H1 (cell line): ENCODE data around the gene VIPR2. TPM values are rescaled to one million over a fixed set of nuclear protein-coding genes. Genes with fewer than 3 reads are reported as not detected.

Source experiments
- CTCF ChIA-PET: fragments of 300-600 bp; sonication (Branson Sonifier 250); formaldehyde crosslinking; loops from one replicate; lab custom pipeline; 2021; ENCODE audit not compliant: partially characterized antibody; lab: Charles Lee
- POLR2A ChIA-PET: fragments of 300-600 bp; sonication (Branson Sonifier 250); formaldehyde crosslinking; loops from one replicate; lab custom pipeline; 2021; ENCODE audit warnings: inconsistent platforms; ENCODE audit not compliant: partially characterized antibody; lab: Charles Lee
- DNase-seq, 2 experiments: peaks; one replicate each; pipeline versions ENCODE4 v3.0.0 to v3.0.0-alpha.2; 2010 to 2022; ENCODE audit warnings: low spot score in 2 of 2, low read depth in 1 of 2, mixed read lengths in 1 of 2
- FAIRE-seq: peaks from 2 replicates; lab custom pipeline; 2011; peaks lifted over from hg19 to GRCh38; lab: Jason Lieb, UNC
- H2AFZ ChIP-seq: 2 replicates; pipeline ENCODE4 v1.8.1; 2012; ENCODE audit warnings: low read length, inconsistent platforms
- H2AK5ac ChIP-seq: 2 replicates; pipeline ENCODE4 v1.6.1; 2013; ENCODE audit warnings: low read depth, low read length
- H2BK120ac ChIP-seq: replicated peaks from 2 replicates; pipeline ENCODE3; 2013; ENCODE audit warnings: low read depth, low read length, inconsistent platforms
- H2BK12ac ChIP-seq: 2 replicates; pipeline ENCODE4 v1.6.1; 2013; ENCODE audit warnings: low read depth, low read length
- H2BK15ac ChIP-seq: 2 replicates; pipeline ENCODE4 v1.6.1; 2013; ENCODE audit warnings: low read length
- H2BK20ac ChIP-seq: 2 replicates; pipeline ENCODE4 v1.6.1; 2013; ENCODE audit warnings: low read length
- H2BK5ac ChIP-seq: 2 replicates; pipeline ENCODE4 v1.6.1; 2013; ENCODE audit warnings: low read depth, low read length
- H3K14ac ChIP-seq: 2 replicates; pipeline ENCODE4 v1.6.1; 2013; ENCODE audit warnings: inconsistent platforms; ENCODE audit not compliant: insufficient read length
- H3K18ac ChIP-seq: 2 replicates; pipeline ENCODE4 v1.6.1; 2013; ENCODE audit warnings: low read length; ENCODE audit errors: extremely low read depth
- H3K23ac ChIP-seq: 2 replicates; pipeline ENCODE4 v1.6.1; 2013; ENCODE audit warnings: inconsistent platforms; ENCODE audit not compliant: insufficient read length
- H3K23me2 ChIP-seq: 2 replicates; pipeline ENCODE4 v1.6.1; 2013; ENCODE audit warnings: low read depth, low read length
- H3K27ac ChIP-seq: 2 replicates; pipeline ENCODE4 v1.6.1; 2011; ENCODE audit warnings: low read depth, low read length, inconsistent platforms
- H3K27me3 ChIP-seq, 4 experiments: replicated peaks in 1 of 4; 1 replicate in 1 of 4; 2 replicates in 3 of 4; pipeline versions ENCODE4 v1.6.1 to v1.8.1; 2011 to 2013; ENCODE audit warnings: low read length in 3 of 4, mild to moderate bottlenecking in 3 of 4, inconsistent platforms in 2 of 4, mixed read lengths in 2 of 4, moderate library complexity in 1 of 4; ENCODE audit not compliant: control insufficient read depth in 3 of 4, insufficient read depth in 3 of 4; ENCODE audit errors: extremely low read depth in 1 of 4
- H3K36me3 ChIP-seq, 4 experiments: 2 replicates each; pipeline versions ENCODE4 v1.6.1 to v1.8.1; 2011 to 2013; ENCODE audit warnings: mild to moderate bottlenecking in 4 of 4, low read length in 3 of 4, moderate library complexity in 2 of 4, control low read depth in 1 of 4, inconsistent platforms in 1 of 4; ENCODE audit not compliant: insufficient read depth in 4 of 4, control insufficient read depth in 2 of 4
- H3K4ac ChIP-seq: replicated peaks from 2 replicates; pipeline ENCODE3; 2013; ENCODE audit warnings: low read length, low read depth, mixed read lengths, inconsistent platforms; ENCODE audit not compliant: insufficient read length
- H3K4me1 ChIP-seq, 4 experiments: replicated peaks in 1 of 4; 1 replicate in 1 of 4; 2 replicates in 3 of 4; pipeline versions ENCODE4 v1.6.1 to v1.8.1; 2011 to 2013; ENCODE audit warnings: low read length in 3 of 4, inconsistent platforms in 2 of 4, mixed read lengths in 1 of 4; ENCODE audit not compliant: insufficient read depth in 4 of 4, control insufficient read depth in 3 of 4
- H3K4me2 ChIP-seq, 2 experiments: 2 replicates each; pipeline versions ENCODE4 v1.6.1 to v1.8.1; 2011 to 2013; ENCODE audit warnings: low read depth in 2 of 2, low read length in 2 of 2, control low read depth in 1 of 2, inconsistent platforms in 1 of 2, mild to moderate bottlenecking in 1 of 2; ENCODE audit not compliant: insufficient read depth in 1 of 2
- H3K4me3 ChIP-seq, 4 experiments: fragments of 200-600, 300-600 bp in 1 of 4; sonication (generic), shearing (Covaris generic), sonication (Bioruptor Twin) in 1 of 4; 2 replicates each; pipeline versions ENCODE4 v1.5.1 to v1.8.1; 2011 to 2016; ENCODE audit warnings: low read length in 4 of 4, low read depth in 3 of 4, control low read depth in 2 of 4, inconsistent platforms in 2 of 4, mild to moderate bottlenecking in 2 of 4, mixed read lengths in 1 of 4, moderate library complexity in 1 of 4; ENCODE audit not compliant: insufficient read depth in 2 of 4; ENCODE audit errors: extremely low read depth in 1 of 4
- H3K56ac ChIP-seq: replicated peaks from 2 replicates; pipeline ENCODE3; 2013; ENCODE audit warnings: low read depth, mild to moderate bottlenecking, mixed read lengths, low read length, inconsistent platforms; ENCODE audit not compliant: insufficient read length
- H3K79me1 ChIP-seq: 2 replicates; pipeline ENCODE4 v1.6.1; 2013; ENCODE audit warnings: low read depth, low read length, control low read depth
- H3K79me2 ChIP-seq, 2 experiments: 2 replicates each; pipeline versions ENCODE4 v1.6.1 to v1.8.1; 2012 to 2013; ENCODE audit warnings: low read length in 2 of 2, mild to moderate bottlenecking in 2 of 2, inconsistent platforms in 1 of 2; ENCODE audit not compliant: insufficient read depth in 2 of 2, control insufficient read depth in 1 of 2
- H3K9ac ChIP-seq, 4 experiments: replicated peaks in 1 of 4; 1 replicate in 1 of 4; 2 replicates in 3 of 4; pipeline versions ENCODE4 v1.6.1 to v1.8.1; 2011 to 2013; ENCODE audit warnings: low read depth in 3 of 4, low read length in 3 of 4, control low read depth in 2 of 4, mild to moderate bottlenecking in 2 of 4, moderate library complexity in 2 of 4, inconsistent platforms in 1 of 4; ENCODE audit errors: extremely low read depth in 1 of 4
- H3K9me3 ChIP-seq, 2 experiments: 2 replicates each; pipeline versions ENCODE4 v1.6.1 to v1.8.1; 2012 to 2013; ENCODE audit warnings: mild to moderate bottlenecking in 2 of 2, moderate library complexity in 2 of 2, control low read depth in 1 of 2, inconsistent platforms in 1 of 2, low read depth in 1 of 2, low read length in 1 of 2, mixed read lengths in 1 of 2; ENCODE audit not compliant: insufficient read depth in 2 of 2
- H4K20me1 ChIP-seq, 2 experiments: replicated peaks in 1 of 2; 2 replicates each; pipeline versions ENCODE3 to v1.8.1; 2011 to 2013; ENCODE audit warnings: inconsistent platforms in 2 of 2, low read length in 2 of 2, mild to moderate bottlenecking in 1 of 2; ENCODE audit not compliant: insufficient read depth in 2 of 2, control insufficient read depth in 1 of 2
- H4K5ac ChIP-seq: 2 replicates; pipeline ENCODE4 v1.6.1; 2013; ENCODE audit warnings: low read length, low read depth, mixed read lengths, inconsistent platforms; ENCODE audit not compliant: insufficient read length
- H4K8ac ChIP-seq: 2 replicates; pipeline ENCODE4 v1.8.0; 2013; ENCODE audit warnings: mild to moderate bottlenecking, moderate library complexity, low read length, inconsistent platforms; ENCODE audit not compliant: insufficient read depth; ENCODE audit errors: extremely low read depth
- H4K91ac ChIP-seq: replicated peaks from 2 replicates; pipeline ENCODE3; 2013; ENCODE audit warnings: low read length, mixed read lengths, inconsistent platforms; ENCODE audit not compliant: insufficient read length
- CHD2 ChIP-seq: IDR thresholded peaks from 2 replicates; pipeline ENCODE4 v1.6.1; 2012; ENCODE audit warnings: low read length, improper control_type of control experiment
- EP300 ChIP-seq, 2 experiments: IDR thresholded peaks; 1 replicate in 1 of 2; 2 replicates in 1 of 2; pipeline ENCODE4 v1.6.1; 2011 to 2012; ENCODE audit warnings: low read depth in 2 of 2, low read length in 2 of 2, mild to moderate bottlenecking in 2 of 2, borderline replicate concordance in 1 of 2, inconsistent platforms in 1 of 2, moderate library complexity in 1 of 2
- HDAC2 ChIP-seq, 2 experiments: fragments of 300-600 bp in 1 of 2; sonication (generic) in 1 of 2; IDR thresholded peaks; 2 replicates each; pipeline ENCODE4 v1.6.1; 2011 to 2012; ENCODE audit warnings: low read depth in 2 of 2, low read length in 2 of 2, mild to moderate bottlenecking in 2 of 2, moderate library complexity in 2 of 2, borderline replicate concordance in 1 of 2, inconsistent platforms in 1 of 2
- SAP30 ChIP-seq: fragments of 300-600 bp; sonication (generic); IDR thresholded peaks from 2 replicates; pipeline ENCODE4 v1.7.1; 2012; ENCODE audit warnings: low read length, moderate library complexity, mild to moderate bottlenecking, inconsistent platforms; ENCODE audit not compliant: insufficient read depth, insufficient replicate concordance
- TAF7 ChIP-seq: optimal IDR thresholded peaks from 2 replicates; pipeline ENCODE3; 2011; ENCODE audit warnings: low read depth, mild to moderate bottlenecking, inconsistent platforms, low read length, moderate library complexity, borderline replicate concordance
- TEAD4 ChIP-seq: IDR thresholded peaks from 2 replicates; pipeline ENCODE4 v1.6.1; 2012; ENCODE audit warnings: low read depth, low read length, inconsistent platforms, mixed read lengths
- WGBS, 2 experiments: shearing (Covaris generic) in 1 of 2; methylation state at CpG; one replicate each; pipeline versions ENCODE4 v1.1.6 to v1.1.7; 2013 to 2015; ENCODE audit warnings: low lambda C conversion rate in 2 of 2, mixed read lengths in 2 of 2, inconsistent platforms in 1 of 2, low coverage in 1 of 2, missing lambda C conversion rate in 1 of 2; ENCODE audit not compliant: insufficient replicate concordance in 2 of 2, insufficient coverage in 1 of 2, insufficient read length in 1 of 2; ENCODE audit errors: extremely low coverage in 1 of 2, missing lambda C conversion rate in 1 of 2; 5-methylcytosine and 5-hydroxymethylcytosine counted together
- polyA plus RNA-seq, 7 experiments: library from polyadenylated mRNA; depleted of rRNA in 3 of 7; stranded (reverse) in 5 of 7; unstranded in 2 of 7; fragments of >200 nt in 5 of 7; fragments of 200-250 nt in 2 of 7; gene quantifications; 1 replicate in 5 of 7; 2 replicates in 1 of 7; 4 replicates in 1 of 7; pipeline versions ENCODE4 v1.2.1 to v1.2.3, GENCODE V29; 2011 to 2013; ENCODE audit warnings: missing spikeins in 2 of 7, mixed read lengths in 2 of 7
- total RNA-seq: library from RNA; stranded (reverse); fragmentation: NEBNext Ultra II Directional; extraction: Animal tissue kit (Norgen Biotek cat#: 25700); gene quantifications from 2 replicates; pipeline ENCODE4 v1.2.1, GENCODE V29; 2021

VIPR2 gene
- total and polyA plus RNA-seq, 2 of the 8 experiments (the other 6 are each of a cell fraction or from before 2014, with no cell fraction given): 2.4 to 6.3 TPM

DNA sequence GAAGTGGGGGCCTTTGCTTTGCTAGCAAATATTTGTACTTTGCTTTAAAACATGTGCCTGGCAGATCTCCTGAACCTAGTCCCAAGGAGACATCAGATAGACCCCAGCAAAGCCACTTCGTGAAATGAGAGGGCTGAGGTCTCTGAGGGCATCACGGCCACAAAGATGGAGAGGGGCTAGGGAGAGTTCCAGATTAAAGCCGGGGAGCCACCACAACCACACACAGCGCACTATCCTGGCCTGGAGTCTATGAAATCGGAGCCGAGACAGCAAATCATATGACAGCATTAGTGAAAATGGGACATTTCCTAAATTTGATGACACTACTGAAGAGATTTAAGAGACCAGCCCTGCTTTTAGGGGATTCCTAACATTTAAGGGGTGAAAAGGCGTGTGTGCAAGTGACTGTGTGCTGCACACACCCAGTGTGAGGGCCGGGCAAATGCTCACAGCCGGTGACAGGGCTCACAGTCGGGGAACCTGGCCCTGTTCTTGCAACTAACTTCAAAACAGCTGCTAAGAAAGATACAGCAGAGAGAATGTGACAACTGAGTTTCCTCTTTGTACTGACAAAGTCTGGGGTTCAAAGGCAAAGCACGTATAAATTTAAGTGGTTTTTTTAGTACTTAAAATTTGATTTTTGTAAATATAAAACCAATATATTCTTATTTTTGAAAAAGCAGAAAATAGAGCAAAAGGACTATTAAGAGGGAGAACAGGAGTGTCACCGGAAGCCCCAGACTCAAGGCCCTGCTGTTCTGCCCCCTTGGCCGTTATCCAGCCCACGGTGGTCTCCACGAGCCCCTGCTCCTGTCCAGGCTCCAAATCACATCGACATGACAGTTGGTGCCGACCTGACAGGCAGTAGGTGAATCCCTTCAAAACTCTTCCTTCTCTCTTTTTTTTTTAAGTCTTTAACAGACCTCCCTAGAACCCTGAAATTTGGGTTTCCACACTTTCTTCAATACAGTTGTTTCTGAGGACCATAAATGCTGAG lies 49.5 kb downstream of the VIPR2 start:
- Histone ChIP-seq H4K91ac (no peak overlapping the region), H3K9ac (no peak overlapping the region), H4K8ac (no peak overlapping the region), H3K14ac (no peak overlapping the region), H2AK5ac (no peak overlapping the region), H3K79me2 (no peaks in the 10 kb centered on the region), H2BK20ac (no peak overlapping the region), H3K4me3 (no peak overlapping the region), H3K4me2 (no peak overlapping the region), H3K4me1 (no peaks in the 10 kb centered on the region), H3K18ac (no peak overlapping the region), H3K36me3 (no peaks in the 10 kb centered on the region), H2BK120ac (no peak overlapping the region), H2BK5ac (no peak overlapping the region), H3K4ac (no peak overlapping the region), H3K27me3 (no peaks in the 10 kb centered on the region), H3K56ac (no peak overlapping the region), H3K23me2 (no peaks in the 10 kb centered on the region), H2AFZ (no peak overlapping the region), H4K5ac (no peak overlapping the region), H3K23ac (no peak overlapping the region), H3K9me3 (no peaks in the 10 kb centered on the region), H3K79me1 (no peaks in the 10 kb centered on the region), H2BK15ac (no peak overlapping the region), H4K20me1 (no peaks in the 10 kb centered on the region), H3K27ac (no peak overlapping the region), H2BK12ac (no peak overlapping the region)
- WGBS, 2 experiments: 92% methylated on average over 17 of the region's 17 CpGs; no CpG with 5 or more reads in 1 of the 2 experiments
- CTCF ChIA-PET: interaction anchor here (1.4 kb wide), 1 partner anchor 21 kb away, joined by 3 read pairs; no protein-coding TSS in a partner anchor
- FAIRE-seq: no peak
- POLR2A ChIA-PET: no interaction called here
- no peak for DNase-seq
- TF ChIP-seq CHD2: no peak
- no peak for TF ChIP-seq TAF7
- no peak for TF ChIP-seq HDAC2 (IDR thresholded peaks at IDR 0.05; ENCODE audit: borderline replicate concordance in 1 of 2, low read depth in 2 of 2, low read length in 2 of 2)
- no peak for TF ChIP-seq SAP30
- no peak for TF ChIP-seq TEAD4
- no peak for TF ChIP-seq EP300 (IDR thresholded peaks at IDR 0.05; ENCODE audit: borderline replicate concordance in 1 of 2, low read depth in 2 of 2, low read length in 2 of 2)
